ENCODE measurements around the gene DOK6.

- TF ChIP-seq CTCF (IDR thresholded peaks at IDR 0.05 in 8 of 11, conservative IDR thresholded peaks at IDR 0.05 in 3 of 11) (no peak), POLR2AphosphoS5 (IDR thresholded peaks at IDR 0.05) (no peak), POLR2A (IDR thresholded peaks at IDR 0.05) (no peak)
Observed at GRCh38 chr18:69397096-69397495, 3.6 kb upstream of the DOK6 start.

All from spleen (tissue), 7 donors.